Loucy (cell line): Measurements from ENCODE around the gene FGF19.

ENCODE experiments used
- CTCF ChIP-seq: fragments of 200-600 bp; sonication (generic); conservative IDR thresholded peaks from 2 replicates; pipeline ENCODE4 v1.5.1; 2014; ENCODE audit warnings: mild to moderate bottlenecking, antibody characterized with exemption, low read length
- EZH2phosphoT487 ChIP-seq: fragments of 200-600 bp; IDR thresholded peaks from 2 replicates; pipeline ENCODE4 v1.6.1; 2018; ENCODE audit warnings: antibody characterized with exemption, mild to moderate bottlenecking, moderate library complexity, borderline replicate concordance

DNA sequence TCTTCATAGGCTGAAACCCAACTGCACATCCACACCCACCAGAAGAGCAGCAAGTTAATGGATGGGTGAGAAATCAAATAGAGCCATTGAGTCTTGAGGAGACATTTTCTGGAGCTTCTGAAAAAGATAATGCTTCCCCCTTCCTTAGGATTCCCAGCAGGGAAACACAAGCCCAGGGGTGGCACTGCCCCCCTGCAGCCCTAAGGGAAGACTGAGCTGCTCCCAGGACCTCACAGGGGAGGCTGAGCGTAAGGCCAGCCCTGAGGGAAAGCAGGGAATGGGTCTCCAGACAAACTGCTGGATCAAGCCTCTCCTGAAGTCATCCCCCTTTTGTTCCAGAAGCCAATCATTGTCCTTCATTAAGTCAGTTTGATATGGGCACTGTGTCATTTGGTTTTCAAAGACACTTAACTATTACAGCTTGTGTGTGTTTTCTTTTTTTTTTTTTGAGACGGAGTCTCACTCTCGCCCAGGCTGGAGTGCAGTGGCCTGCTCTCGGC, 43.8 kb downstream of the FGF19 start:
- TF ChIP-seq CTCF: no peak
- no peak for TF ChIP-seq EZH2phosphoT487
